ENCODE data around the gene PON3. TPM values are rescaled to one million over a fixed set of nuclear protein-coding genes. Genes with fewer than 3 reads are reported as not detected.

Gene PON3
- total RNA-seq, 4 donors from 2014 or later, result 4.2 to 11.8 (median 8.6) TPM

- TF ChIP-seq CTCF (IDR thresholded peaks at IDR 0.05), result no peak
- TF ChIP-seq POLR2A (IDR thresholded peaks at IDR 0.05), result no peak
- no peak for DNase-seq
- intact Hi-C loops (cut with DNase I), result no loop called here
- H3K4me1 ChIP-seq, result no peaks in the 10 kb centered on the region
- 95 to 96% methylated on average over 3 of the region's 3 CpGs for WGBS, 2 donors
- H3K9me3 ChIP-seq, result no peaks in the 10 kb centered on the region
- H3K4me3 ChIP-seq (replicated peaks in 1 of 3), result no peak overlapping the region
- no peaks in the 10 kb centered on the region for H3K27me3 ChIP-seq
- no peak overlapping the region for H3K27ac ChIP-seq
- H3K36me3 ChIP-seq, result no peaks in the 10 kb centered on the region
These were observed 9.0 kb upstream of the PON3 start for GRCh38 chr7:95405208-95405607.

GRCh38 chr7:95404316-95404865, 8.2 kb upstream of the PON3 start:
- Histone ChIP-seq H3K4me1 (no peaks in the 10 kb centered on the region), H3K27me3 (no peaks in the 10 kb centered on the region), H3K36me3 (no peaks in the 10 kb centered on the region), H3K4me3 (replicated peaks in 1 of 3) (no peak overlapping the region), H3K9me3 (no peaks in the 10 kb centered on the region), H3K27ac (no peak overlapping the region)
- intact Hi-C loops (cut with DNase I), result no loop called here
- DNase-seq, result peak; percentile 36 to 53
- TF ChIP-seq CTCF (IDR thresholded peaks at IDR 0.05) (no peak), POLR2A (IDR thresholded peaks at IDR 0.05) (no peak)
- 16 to 33% methylated on average over 4 of the region's 4 CpGs for WGBS, 2 donors

- H3K4me3 ChIP-seq (replicated peaks in 1 of 3), result no peak overlapping the region
- DNase-seq, result no peak
- no peak for TF ChIP-seq POLR2A (IDR thresholded peaks at IDR 0.05)
- TF ChIP-seq CTCF (IDR thresholded peaks at IDR 0.05), result no peak
- no peak overlapping the region for H3K27ac ChIP-seq
- no peaks in the 10 kb centered on the region for H3K9me3 ChIP-seq
- intact Hi-C loops (cut with DNase I), result no loop called here
- WGBS, 2 donors, result 88 to 89% methylated on average over 4 of the region's 4 CpGs
- H3K27me3 ChIP-seq, result no peaks in the 10 kb centered on the region
- no peaks in the 10 kb centered on the region for H3K4me1 ChIP-seq
- no peaks in the 10 kb centered on the region for H3K36me3 ChIP-seq
These were observed 2.2 kb upstream of the PON3 start for GRCh38 chr7:95398155-95398940.

- Histone ChIP-seq H3K9me3 (no peaks in the 10 kb centered on the region), H3K4me1 (no peaks in the 10 kb centered on the region), H3K36me3 (no peaks in the 10 kb centered on the region), H3K27me3 (no peaks in the 10 kb centered on the region), H3K27ac (no peak overlapping the region), H3K4me3 (replicated peaks in 1 of 3) (no peak overlapping the region)
- intact Hi-C loops (cut with DNase I), result no loop called here
- TF ChIP-seq CTCF (IDR thresholded peaks at IDR 0.05) (no peak), POLR2A (IDR thresholded peaks at IDR 0.05) (no peak)
- no peak for DNase-seq
- 93 to 95% methylated on average over 3 of the region's 3 CpGs for WGBS, 2 donors
These were observed 1.2 kb upstream of the PON3 start for GRCh38 chr7:95397381-95397780.

- 79 to 80% methylated on average over 11 of the region's 11 CpGs for WGBS, 2 donors
- intact Hi-C loops (cut with DNase I), result no loop called here
- Histone ChIP-seq H3K36me3 (no peaks in the 10 kb centered on the region), H3K27me3 (no peaks in the 10 kb centered on the region), H3K4me1 (no peaks in the 10 kb centered on the region), H3K27ac (no peak overlapping the region), H3K9me3 (no peaks in the 10 kb centered on the region), H3K4me3 (replicated peaks in 1 of 3) (peak overlapping the region in 1 of 3 donors; percentile 34)
- TF ChIP-seq CTCF (IDR thresholded peaks at IDR 0.05) (no peak), POLR2A (IDR thresholded peaks at IDR 0.05) (no peak)
- no peak for DNase-seq
These were observed 430 bp downstream of the PON3 start for GRCh38 chr7:95395755-95396135.
